Keratinocyte (primary cell): ENCODE measurements around the gene MINDY4. TPM values are rescaled to one million over a fixed set of nuclear protein-coding genes. Genes with fewer than 3 reads are reported as not detected.

Source experiments
- DNase-seq: peaks from one replicate; pipeline ENCODE4 v3.0.0-alpha.2; 2011; ENCODE audit warnings: low read depth, missing footprints, low spot score
- FAIRE-seq: peaks from 2 replicates; lab custom pipeline; 2011; peaks lifted over from hg19 to GRCh38; lab: Jason Lieb, UNC
- H2AFZ ChIP-seq: 2 replicates; pipeline ENCODE4 v1.6.0; 2012; ENCODE audit warnings: low read length, control low read depth, inconsistent platforms; ENCODE audit not compliant: control insufficient read depth
- H3K27ac ChIP-seq: 2 replicates; pipeline ENCODE4 v1.5.1; 2011; ENCODE audit warnings: low read length; ENCODE audit not compliant: control insufficient read depth, insufficient read depth
- H3K27me3 ChIP-seq: 3 replicates; pipeline ENCODE4 v1.6.0; 2011; ENCODE audit warnings: low read length; ENCODE audit not compliant: control insufficient read depth, insufficient read depth; ENCODE audit errors: extremely low read depth
- H3K36me3 ChIP-seq, 2 experiments: 2 replicates in 1 of 2; 3 replicates in 1 of 2; pipeline ENCODE4 v1.5.1; 2011; ENCODE audit warnings: low read length in 2 of 2, mild to moderate bottlenecking in 1 of 2; ENCODE audit not compliant: control insufficient read depth in 2 of 2, insufficient read depth in 2 of 2; ENCODE audit errors: extremely low read depth in 1 of 2
- H3K4me1 ChIP-seq: 3 replicates; pipeline ENCODE4 v1.5.1; 2011; ENCODE audit warnings: low read length; ENCODE audit not compliant: control insufficient read depth, insufficient read depth; ENCODE audit errors: extremely low read depth
- H3K4me2 ChIP-seq: 3 replicates; pipeline ENCODE4 v1.6.0; 2011; ENCODE audit warnings: low read depth, low read length; ENCODE audit not compliant: control insufficient read depth, insufficient read depth; ENCODE audit errors: extremely low read depth
- H3K4me3 ChIP-seq, 3 experiments: fragments of 200-600 bp in 1 of 3; sonication (generic) in 1 of 3; 2 replicates in 2 of 3; 3 replicates in 1 of 3; pipeline ENCODE4 v1.5.1; 2011 to 2016; ENCODE audit warnings: low read length in 3 of 3, mild to moderate bottlenecking in 3 of 3, control low read depth in 2 of 3, inconsistent platforms in 1 of 3, low read depth in 1 of 3, mixed read lengths in 1 of 3, mixed run types in 1 of 3, moderate library complexity in 1 of 3; ENCODE audit not compliant: control insufficient read depth in 2 of 3, insufficient read depth in 2 of 3; ENCODE audit errors: extremely low read depth in 1 of 3
- H3K79me2 ChIP-seq: 2 replicates; pipeline ENCODE4 v1.6.0; 2012; ENCODE audit warnings: low read length; ENCODE audit not compliant: control insufficient read depth, insufficient read depth
- H3K9ac ChIP-seq: 3 replicates; pipeline ENCODE4 v1.6.0; 2011; ENCODE audit warnings: low read length; ENCODE audit not compliant: control insufficient read depth, insufficient read depth; ENCODE audit errors: extremely low read depth
- H3K9me1 ChIP-seq: 3 replicates; pipeline ENCODE4 v1.6.0; 2011; ENCODE audit warnings: low read length; ENCODE audit not compliant: control insufficient read depth, insufficient read depth; ENCODE audit errors: extremely low read depth
- H3K9me3 ChIP-seq: 2 replicates; pipeline ENCODE4 v1.5.1; 2012; ENCODE audit warnings: low read depth, low read length; ENCODE audit not compliant: control insufficient read depth
- H4K20me1 ChIP-seq: 3 replicates; pipeline ENCODE4 v1.6.0; 2011; ENCODE audit warnings: low read length; ENCODE audit not compliant: control insufficient read depth, insufficient read depth; ENCODE audit errors: extremely low read depth
- CTCF ChIP-seq, 3 experiments: IDR thresholded peaks in 1 of 3; conservative IDR thresholded peaks in 1 of 3; optimal IDR thresholded peaks in 1 of 3; 2 replicates in 2 of 3; 3 replicates in 1 of 3; pipeline versions ENCODE3 to v1.5.1; 2011; ENCODE audit warnings: low read length in 3 of 3, mild to moderate bottlenecking in 3 of 3, moderate library complexity in 2 of 3, control low read depth in 1 of 3, inconsistent platforms in 1 of 3; ENCODE audit not compliant: insufficient read depth in 2 of 3; ENCODE audit errors: extremely low read depth in 1 of 3
- EZH2 ChIP-seq: IDR thresholded peaks from one replicate; pipeline ENCODE4 v1.6.1; 2012; ENCODE audit warnings: inconsistent platforms, mild to moderate bottlenecking, low read length, moderate library complexity
- dilution Hi-C: fragments of 300-500 bp; cut with MboI; formaldehyde crosslinking; loops from one replicate; pipeline ENCODE4 v1.7.0; 2020; ENCODE audit warnings: low sequenced_read_pairs; ENCODE audit not compliant: extremely low pct_ligation_motif_present
- polyA plus RNA-seq, 5 experiments: library from polyadenylated mRNA; depleted of rRNA in 3 of 5; stranded (reverse) in 3 of 5; stranded (forward) in 1 of 5; unstranded in 1 of 5; fragments of >200 nt; gene quantifications; 1 replicate in 1 of 5; 2 replicates in 3 of 5; 3 replicates in 1 of 5; pipeline versions ENCODE4 v1.2.1 to v1.2.3, GENCODE V29; 2011 to 2012; ENCODE audit warnings: missing spikeins in 2 of 5, low read depth in 1 of 5, low replicate concordance in 1 of 5

MINDY4 gene
- polyA plus RNA-seq, 1 donor (not counting 4 experiments of a cell fraction or from before 2014, with no cell fraction given), result 1.5 TPM

- FAIRE-seq, result no peak
Measured at GRCh38 chr7:30908681-30909080, 137.5 kb downstream of the MINDY4 start.

DNA sequence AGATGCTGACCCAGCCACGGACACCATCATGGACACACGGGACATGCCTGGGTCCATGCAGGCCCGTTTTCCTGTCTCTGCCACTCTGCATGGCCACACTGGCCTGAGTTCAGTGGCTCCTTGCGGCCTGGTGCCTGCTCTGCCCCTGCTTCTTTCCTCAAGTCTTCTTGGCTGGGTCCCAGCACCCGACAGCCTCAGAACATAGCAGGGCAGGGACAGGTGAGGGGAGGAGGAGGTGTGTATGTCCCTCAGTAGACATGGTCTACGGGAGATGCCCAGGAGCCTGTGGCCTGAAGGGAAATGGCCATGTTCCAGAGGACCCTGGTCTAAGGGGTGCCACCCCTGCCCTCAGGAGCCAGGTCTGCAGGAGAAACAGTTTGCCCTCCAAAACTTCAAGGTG, 138.2 kb downstream of the MINDY4 start:
- H3K4me2 ChIP-seq, result no peak overlapping the region
- no peak overlapping the region for H3K27ac ChIP-seq
- no peaks in the 10 kb centered on the region for H3K27me3 ChIP-seq
- dilution Hi-C loops, result no loop called here
- no peaks in the 10 kb centered on the region for H4K20me1 ChIP-seq
- peaks cover 12% of the 10 kb centered on the region for H3K4me1 ChIP-seq
- no peak overlapping the region for H3K9ac ChIP-seq
- no peaks in the 10 kb centered on the region for H3K9me1 ChIP-seq
- H3K9me3 ChIP-seq, result no peaks in the 10 kb centered on the region
- H3K36me3 ChIP-seq, result no peaks in the 10 kb centered on the region
- no peak overlapping the region for H2AFZ ChIP-seq
- TF ChIP-seq CTCF (optimal IDR thresholded peaks at IDR 0.05 in 1 of 3, IDR thresholded peaks at IDR 0.05 in 1 of 3, conservative IDR thresholded peaks at IDR 0.05 in 1 of 3; ENCODE audit: extremely low read depth in 1 of 3, insufficient read depth in 2 of 3, low read length in 3 of 3) (no peak), EZH2 (no peak)
- no peaks in the 10 kb centered on the region for H3K79me2 ChIP-seq
- H3K4me3 ChIP-seq, result no peak overlapping the region
- no peak for FAIRE-seq
- no peak for DNase-seq

More at GRCh38 chr7:30908681-30909080, 137.5 kb downstream of the MINDY4 start:
- no peaks in the 10 kb centered on the region for H4K20me1 ChIP-seq
- H3K27me3 ChIP-seq, result no peaks in the 10 kb centered on the region
- dilution Hi-C loops, result no loop called here
- no peak overlapping the region for H3K4me2 ChIP-seq
- H3K9ac ChIP-seq, result no peak overlapping the region
- no peaks in the 10 kb centered on the region for H3K36me3 ChIP-seq
- H2AFZ ChIP-seq, result no peak overlapping the region
- no peak overlapping the region for H3K27ac ChIP-seq
- peaks cover 8% of the 10 kb centered on the region for H3K4me1 ChIP-seq
- H3K79me2 ChIP-seq, result no peaks in the 10 kb centered on the region
- H3K4me3 ChIP-seq, result no peak overlapping the region
- TF ChIP-seq EZH2 (no peak), CTCF (optimal IDR thresholded peaks at IDR 0.05 in 1 of 3, IDR thresholded peaks at IDR 0.05 in 1 of 3, conservative IDR thresholded peaks at IDR 0.05 in 1 of 3; ENCODE audit: extremely low read depth in 1 of 3, insufficient read depth in 2 of 3, low read length in 3 of 3) (peak in 2 of 3 experiments; percentile 7 to 29)
- H3K9me3 ChIP-seq, result no peaks in the 10 kb centered on the region
- no peaks in the 10 kb centered on the region for H3K9me1 ChIP-seq
- DNase-seq, result no peak
